Heart left ventricle (tissue), 13 donors: ENCODE data around the gene ALDH9A1.
"Not testable (repeated sequence)": the region's sequence is repeated elsewhere in the genome, so short reads cannot be mapped to it uniquely, and the experiment has no call there.

ENCODE experiments used
- POLR2A ChIP-seq, 2 donors: fragments of 450-650 bp; IDR thresholded peaks; one replicate each; pipeline ENCODE4 v1.6.1; 2017; ENCODE audit warnings: antibody characterized with exemption in 2 of 2, mild to moderate bottlenecking in 2 of 2, moderate library complexity in 2 of 2
- TF ChIP-seq, protein P1 (sequence below), 12 donors: fragments of 200-600 bp; sonication (generic) in 4 of 12; IDR thresholded peaks; one replicate each; pipeline versions ENCODE4 v1.5.0 to v1.8.0; 2018 to 2022; ENCODE audit warnings: antibody characterized with exemption in 12 of 12, mild to moderate bottlenecking in 5 of 12
- donor health status: ischemic (EF 13 %, LVEDD 7.1; RV severe dilation, severe dysfunction).
- donor health status: DM: no; HTN: yes; CAD: no.
- donor health status: DM: no; HTN: no; CAD: no.
- donor health status: ischemic (EF 25% LVEDD 6.9; RV normal size, moderate dysfunction).
- donor health status: ischemic (EF 25% LVEDD 5.7; RV mildly dilated, moderate dysfunction).
- donor health status: ischemic (EF 35%, LVEDD 5.7; RV mildly dilated, moderate dysfunction).
- donor health status: nonischemic (EF 11% LVEDD 7.7; RV severe dilation, severe dysfunction).
- donor health status: DM: yes; HTN: yes; CAD: no.
- donor health status: PGD.
- donor health status: ischemic (EF 29% LVEDD 5.4; RV normal size, mild dysfunction).
- donor health status: nonischemic (EF 23%, LVEDD 6.1; RV moderate dilation, normal function).

DNA sequence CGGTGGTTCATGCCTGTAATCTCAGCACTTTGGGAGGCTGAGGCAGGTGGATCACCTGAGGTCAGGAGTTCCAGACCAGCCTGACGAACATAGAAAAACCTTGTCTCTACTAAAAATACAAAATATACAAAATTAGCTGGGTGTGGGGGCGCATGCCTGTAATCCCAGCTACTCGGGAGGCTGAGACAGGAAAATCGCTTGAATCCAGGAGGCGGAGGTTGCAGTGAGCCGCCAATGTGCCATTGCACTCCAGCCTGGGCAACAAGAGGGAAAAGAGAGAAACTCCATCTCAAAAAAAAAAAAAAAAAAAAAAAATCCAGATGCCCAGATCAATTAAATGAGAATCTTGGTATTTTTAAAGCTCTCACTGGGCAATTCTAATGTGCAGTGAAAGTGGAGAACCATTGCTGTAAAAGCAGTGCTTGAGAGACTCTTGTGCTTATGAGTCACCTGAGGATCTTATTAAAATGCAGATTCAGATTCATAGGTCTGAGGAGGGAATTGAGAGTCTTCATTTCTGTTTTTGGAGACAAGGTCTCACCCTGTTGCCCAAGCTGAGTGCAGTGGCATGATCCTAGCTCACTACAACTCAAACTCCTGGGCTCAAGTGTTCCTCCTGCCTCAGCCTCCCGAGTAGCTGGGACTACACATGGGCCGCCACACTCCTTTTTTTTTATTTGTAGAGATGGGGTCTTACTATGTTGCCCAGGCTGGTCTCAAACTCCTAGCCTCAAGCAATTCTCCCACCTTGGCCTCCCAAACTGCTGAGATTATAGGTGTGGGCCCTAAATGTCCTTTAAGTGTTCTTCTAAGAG is 39.4 kb downstream of the ALDH9A1 start:
- not testable (repeated sequence) for TF ChIP-seq POLR2A (IDR thresholded peaks at IDR 0.05)
- TF ChIP-seq, protein P1, sequence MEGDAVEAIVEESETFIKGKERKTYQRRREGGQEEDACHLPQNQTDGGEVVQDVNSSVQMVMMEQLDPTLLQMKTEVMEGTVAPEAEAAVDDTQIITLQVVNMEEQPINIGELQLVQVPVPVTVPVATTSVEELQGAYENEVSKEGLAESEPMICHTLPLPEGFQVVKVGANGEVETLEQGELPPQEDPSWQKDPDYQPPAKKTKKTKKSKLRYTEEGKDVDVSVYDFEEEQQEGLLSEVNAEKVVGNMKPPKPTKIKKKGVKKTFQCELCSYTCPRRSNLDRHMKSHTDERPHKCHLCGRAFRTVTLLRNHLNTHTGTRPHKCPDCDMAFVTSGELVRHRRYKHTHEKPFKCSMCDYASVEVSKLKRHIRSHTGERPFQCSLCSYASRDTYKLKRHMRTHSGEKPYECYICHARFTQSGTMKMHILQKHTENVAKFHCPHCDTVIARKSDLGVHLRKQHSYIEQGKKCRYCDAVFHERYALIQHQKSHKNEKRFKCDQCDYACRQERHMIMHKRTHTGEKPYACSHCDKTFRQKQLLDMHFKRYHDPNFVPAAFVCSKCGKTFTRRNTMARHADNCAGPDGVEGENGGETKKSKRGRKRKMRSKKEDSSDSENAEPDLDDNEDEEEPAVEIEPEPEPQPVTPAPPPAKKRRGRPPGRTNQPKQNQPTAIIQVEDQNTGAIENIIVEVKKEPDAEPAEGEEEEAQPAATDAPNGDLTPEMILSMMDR (IDR thresholded peaks at IDR 0.05): not testable (repeated sequence)
